Prostate gland (tissue), 2 donors: ENCODE results near the gene COQ2.

Source experiments
- CTCF ChIP-seq, 4 experiments: fragments of 200-600 bp in 2 of 4; fragments of 450-650 bp in 2 of 4; sonication (generic) in 2 of 4; IDR thresholded peaks; 1 replicate in 3 of 4; 2 replicates in 1 of 4; pipeline ENCODE4 v1.5.1; 2016 to 2019; ENCODE audit warnings: antibody characterized with exemption in 4 of 4, mild to moderate bottlenecking in 2 of 4, moderate library complexity in 2 of 4
- POLR2A ChIP-seq: fragments of 450-650 bp; IDR thresholded peaks from one replicate; pipeline ENCODE4 v1.6.1; 2016; ENCODE audit warnings: antibody characterized with exemption, mild to moderate bottlenecking
- POLR2AphosphoS5 ChIP-seq: sonication (generic); formaldehyde crosslinking; IDR thresholded peaks from one replicate; pipeline ENCODE4 v1.6.1; 2017; ENCODE audit warnings: antibody characterized with exemption

- TF ChIP-seq CTCF (IDR thresholded peaks at IDR 0.05) (no peak), POLR2A (no peak), POLR2AphosphoS5 (no peak)
Measured at GRCh38 chr4:83317671-83318070, 33.1 kb upstream of the COQ2 start.
